Cardiac muscle cell (in vitro differentiated cells and primary cell): ENCODE results near the gene PDK3. TPM values are rescaled to one million over a fixed set of nuclear protein-coding genes. Genes with fewer than 3 reads are reported as not detected.

Source experiments
- DNase-seq, 2 donors: peaks; one replicate each; pipeline versions ENCODE4 v3.0.0 to v3.0.0-alpha.2; 2010 to 2017; ENCODE audit warnings: low read depth in 1 of 2, low spot score in 1 of 2
- H3K27ac ChIP-seq: fragments of 200-600 bp; sonication (generic); 2 replicates; pipeline ENCODE4 v1.5.1; 2016
- H3K27me3 ChIP-seq: fragments of 200-600 bp; sonication (generic); 2 replicates; pipeline ENCODE4 v1.6.0; 2016; ENCODE audit warnings: control low read depth
- H3K36me3 ChIP-seq: fragments of 200-600 bp; sonication (generic); 2 replicates; pipeline ENCODE4 v1.5.1; 2016; ENCODE audit warnings: control low read depth
- H3K4me1 ChIP-seq: fragments of 200-600 bp; sonication (generic); 2 replicates; pipeline ENCODE4 v1.8.1; 2017; ENCODE audit warnings: low read depth, mild to moderate bottlenecking, mixed run types
- H3K4me3 ChIP-seq: fragments of 200-600 bp; sonication (generic); 2 replicates; pipeline ENCODE4 v1.5.1; 2016; ENCODE audit warnings: mild to moderate bottlenecking
- H3K9me3 ChIP-seq: fragments of 200-600 bp; sonication (generic); 2 replicates; pipeline ENCODE4 v1.5.1; 2017; ENCODE audit warnings: low read depth, mild to moderate bottlenecking, control low read depth
- polyA plus RNA-seq: library from polyadenylated mRNA; unstranded; fragments of >200 nt; fragmentation: Nextera tagmentation; extraction: Ambion mirVana; gene quantifications from 2 replicates; pipeline ENCODE4 v1.2.1, GENCODE V29; 2016
- total RNA-seq: library from RNA; depleted of rRNA; stranded (reverse); fragments of >200 nt; gene quantifications from 2 replicates; pipeline ENCODE4 v1.2.3, GENCODE V29; 2016
- TF ChIP-seq, protein P1 (sequence below): IDR thresholded peaks from 2 replicates; pipeline ENCODE4 v1.5.1; 2012; ENCODE audit warnings: low read depth, mild to moderate bottlenecking, low read length

Gene PDK3
- total and polyA plus RNA-seq, 2 experiments from 2014 or later = 60.0 to 65.3 TPM

DNA sequence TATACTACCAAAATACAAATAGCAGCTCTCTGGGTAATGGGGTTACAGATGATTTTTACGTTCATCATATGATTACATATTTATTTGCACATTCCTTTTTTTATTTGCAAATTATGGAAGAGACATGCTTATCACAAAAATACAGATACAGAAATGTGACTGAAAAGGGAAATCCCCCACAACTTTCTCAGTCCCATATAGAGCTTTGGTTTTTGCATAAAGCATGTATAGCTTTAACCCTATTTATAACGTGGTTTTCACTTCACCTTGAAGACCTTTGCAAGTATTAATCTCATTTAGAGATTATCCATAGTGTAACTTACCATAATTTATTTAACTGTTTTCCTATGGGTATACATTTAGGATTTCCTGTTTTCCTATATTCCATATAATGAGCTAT, 55.4 kb downstream of the PDK3 start:
- TF ChIP-seq, protein P1, sequence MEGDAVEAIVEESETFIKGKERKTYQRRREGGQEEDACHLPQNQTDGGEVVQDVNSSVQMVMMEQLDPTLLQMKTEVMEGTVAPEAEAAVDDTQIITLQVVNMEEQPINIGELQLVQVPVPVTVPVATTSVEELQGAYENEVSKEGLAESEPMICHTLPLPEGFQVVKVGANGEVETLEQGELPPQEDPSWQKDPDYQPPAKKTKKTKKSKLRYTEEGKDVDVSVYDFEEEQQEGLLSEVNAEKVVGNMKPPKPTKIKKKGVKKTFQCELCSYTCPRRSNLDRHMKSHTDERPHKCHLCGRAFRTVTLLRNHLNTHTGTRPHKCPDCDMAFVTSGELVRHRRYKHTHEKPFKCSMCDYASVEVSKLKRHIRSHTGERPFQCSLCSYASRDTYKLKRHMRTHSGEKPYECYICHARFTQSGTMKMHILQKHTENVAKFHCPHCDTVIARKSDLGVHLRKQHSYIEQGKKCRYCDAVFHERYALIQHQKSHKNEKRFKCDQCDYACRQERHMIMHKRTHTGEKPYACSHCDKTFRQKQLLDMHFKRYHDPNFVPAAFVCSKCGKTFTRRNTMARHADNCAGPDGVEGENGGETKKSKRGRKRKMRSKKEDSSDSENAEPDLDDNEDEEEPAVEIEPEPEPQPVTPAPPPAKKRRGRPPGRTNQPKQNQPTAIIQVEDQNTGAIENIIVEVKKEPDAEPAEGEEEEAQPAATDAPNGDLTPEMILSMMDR = no peak
- H3K4me1 ChIP-seq = no peaks in the 10 kb centered on the region
- no peak overlapping the region for H3K4me3 ChIP-seq
- no peaks in the 10 kb centered on the region for H3K27me3 ChIP-seq
- peaks cover 12% of the 10 kb centered on the region for H3K36me3 ChIP-seq
- H3K9me3 ChIP-seq = no peaks in the 10 kb centered on the region
- no peak for DNase-seq
- no peak overlapping the region for H3K27ac ChIP-seq

DNA sequence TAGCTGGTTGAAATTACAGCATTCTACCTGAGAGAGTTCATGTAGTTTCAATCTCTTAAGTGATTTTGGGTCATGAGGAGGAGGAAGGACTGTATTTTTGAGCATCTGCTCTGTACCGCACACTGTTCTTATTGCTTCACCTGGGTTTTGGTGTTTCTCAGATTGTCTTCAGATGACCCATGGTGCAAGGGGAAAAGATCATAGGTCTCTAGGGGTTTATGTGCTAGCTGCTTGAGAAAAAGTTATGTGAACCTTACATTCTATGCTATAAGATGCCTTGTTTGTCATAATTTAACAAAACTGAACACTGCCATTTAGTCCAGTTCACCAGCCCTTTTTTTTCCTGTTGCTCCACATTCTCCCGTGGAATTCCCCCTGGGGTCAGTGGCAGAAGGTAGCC, 60.4 kb downstream of the PDK3 start:
- Histone ChIP-seq H3K4me3 (no peak overlapping the region), H3K27me3 (no peaks in the 10 kb centered on the region), H3K4me1 (no peaks in the 10 kb centered on the region), H3K27ac (no peak overlapping the region), H3K9me3 (no peaks in the 10 kb centered on the region), H3K36me3 (peaks cover 40% of the 10 kb centered on the region)
- TF ChIP-seq, protein P1 = no peak
- no peak for DNase-seq

DNA sequence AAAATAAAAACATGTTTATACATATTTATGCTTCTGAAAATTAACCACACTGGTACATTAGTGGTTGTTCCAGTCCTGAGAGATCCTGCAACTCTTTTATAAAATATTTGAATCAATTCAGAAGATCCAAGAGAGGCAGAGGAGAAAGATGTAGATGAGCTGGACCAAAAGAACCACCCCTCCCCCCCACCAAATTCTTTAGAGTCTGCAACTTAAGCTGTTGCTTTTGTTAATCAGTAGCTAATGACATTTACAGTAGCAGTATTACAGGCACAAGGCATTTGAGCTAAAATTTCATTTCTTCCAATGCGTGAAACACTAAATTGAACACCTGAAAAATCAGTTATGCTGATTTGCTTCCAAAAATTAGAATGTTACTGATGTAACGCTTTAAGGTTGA, 61.5 kb downstream of the PDK3 start:
- Histone ChIP-seq H3K4me3 (no peak overlapping the region), H3K4me1 (no peaks in the 10 kb centered on the region), H3K36me3 (peaks cover 45% of the 10 kb centered on the region), H3K27ac (no peak overlapping the region), H3K27me3 (no peaks in the 10 kb centered on the region), H3K9me3 (no peaks in the 10 kb centered on the region)
- no peak for DNase-seq
- TF ChIP-seq, protein P1 = no peak

DNA sequence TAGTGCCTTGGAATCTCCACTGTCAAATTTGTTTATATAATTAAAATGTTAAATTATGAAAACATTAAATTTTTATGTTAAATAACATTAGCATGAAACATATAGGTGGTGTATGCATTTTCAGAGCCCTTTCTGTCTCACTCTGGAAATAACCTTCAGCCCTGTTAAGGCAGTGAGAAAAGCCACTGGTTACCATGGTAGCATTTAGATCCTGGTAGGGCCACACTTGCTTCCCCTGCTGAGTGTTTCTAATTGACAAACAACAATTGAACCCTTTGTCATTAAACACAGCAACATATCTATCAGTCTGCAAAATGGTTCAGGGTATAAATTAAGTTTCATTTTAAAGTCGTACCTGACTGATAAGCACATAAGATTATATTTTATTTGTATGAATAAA, 63.5 kb downstream of the PDK3 start:
- Histone ChIP-seq H3K36me3 (peaks cover 54% of the 10 kb centered on the region), H3K4me3 (no peak overlapping the region), H3K9me3 (no peaks in the 10 kb centered on the region), H3K4me1 (no peaks in the 10 kb centered on the region), H3K27ac (no peak overlapping the region), H3K27me3 (no peaks in the 10 kb centered on the region)
- no peak for DNase-seq
- TF ChIP-seq, protein P1 = no peak

DNA sequence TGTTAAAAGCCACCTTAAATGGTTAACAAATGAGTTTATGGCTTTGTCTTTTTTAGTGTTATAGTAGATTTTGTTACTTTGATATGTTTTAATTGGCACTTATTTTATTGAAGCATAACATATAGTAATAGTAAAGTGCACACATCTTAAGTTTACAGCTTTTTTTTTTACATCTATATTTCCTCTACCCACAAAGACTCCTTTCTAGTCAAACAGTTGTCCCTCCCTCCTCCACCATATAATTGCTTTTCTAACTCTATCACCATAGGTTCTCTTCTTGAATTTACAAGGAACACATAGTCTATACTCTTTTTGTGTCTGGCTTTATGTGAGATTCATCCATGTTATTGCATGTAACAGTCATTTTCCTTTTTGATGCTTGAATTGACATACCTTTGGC, 71.5 kb downstream of the PDK3 start:
- Histone ChIP-seq H3K36me3 (peaks cover 36% of the 10 kb centered on the region), H3K27me3 (no peaks in the 10 kb centered on the region), H3K9me3 (no peaks in the 10 kb centered on the region), H3K4me3 (no peak overlapping the region), H3K4me1 (no peaks in the 10 kb centered on the region), H3K27ac (no peak overlapping the region)
- no peak for DNase-seq
- TF ChIP-seq, protein P1 = no peak

DNA sequence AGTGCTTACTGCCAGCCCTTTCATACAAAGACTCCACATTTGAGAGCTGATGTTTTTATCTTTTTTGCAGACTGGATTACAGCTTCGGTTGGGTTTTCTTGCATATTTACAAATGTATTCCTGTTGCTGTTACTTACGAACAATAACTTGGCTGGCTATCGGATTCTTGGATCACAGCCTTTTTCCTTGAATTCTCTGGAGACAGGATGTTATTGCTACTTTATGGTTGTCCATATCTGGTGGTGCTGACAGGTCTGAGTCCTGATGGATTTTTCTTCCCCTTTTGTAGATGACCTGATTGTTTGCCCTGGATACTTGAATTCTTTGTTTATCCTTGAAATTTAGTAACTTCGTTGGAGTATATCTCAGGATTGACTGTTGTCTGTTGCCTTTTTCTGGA, 77.7 kb downstream of the PDK3 start:
- TF ChIP-seq, protein P1 = no peak
- Histone ChIP-seq H3K4me1 (no peaks in the 10 kb centered on the region), H3K36me3 (peaks cover 10% of the 10 kb centered on the region)

More for the DNA sequence above, 77.7 kb downstream of the PDK3 start:
- DNase-seq = peak in 1 of 2 donors; percentile 45
- Histone ChIP-seq H3K4me3 (no peak overlapping the region), H3K27ac (no peak overlapping the region), H3K27me3 (no peaks in the 10 kb centered on the region), H3K9me3 (no peaks in the 10 kb centered on the region)
